Lung (tissue), 12 donors: ENCODE results near the gene ZBTB44. TPM values are rescaled to one million over a fixed set of nuclear protein-coding genes. Genes with fewer than 3 reads are reported as not detected.
A peak's percentile ranks its signal among the peaks of the same experiment; 100 is the strongest.

Source experiments
- ATAC-seq: fragments of 200-7000 bp; cut with Tn5 transposase; one replicate; pipeline ENCODE4 v1.9.1; 2020; ENCODE audit warnings: moderate number of reproducible peaks; ENCODE audit not compliant: insufficient read depth, low FRiP score
- DNase-seq, 3 donors: peaks; one replicate each; pipeline ENCODE4 v3.0.0-alpha.2; 2013 to 2017
- H3K27ac ChIP-seq, 2 donors: one replicate each; pipeline ENCODE4 v1.5.1; 2013; ENCODE audit warnings: mild to moderate bottlenecking in 2 of 2, moderate library complexity in 2 of 2, control low read depth in 1 of 2, inconsistent platforms in 1 of 2, low read depth in 1 of 2, low read length in 1 of 2
- H3K27me3 ChIP-seq, 3 donors: one replicate each; pipeline ENCODE4 v1.5.1; 2013; ENCODE audit warnings: low read length in 2 of 3; ENCODE audit not compliant: control insufficient read depth in 3 of 3, insufficient read depth in 3 of 3
- H3K36me3 ChIP-seq, 4 donors: one replicate each; pipeline ENCODE4 v1.5.1; 2013; ENCODE audit warnings: low read length in 4 of 4, mild to moderate bottlenecking in 1 of 4, moderate library complexity in 1 of 4; ENCODE audit not compliant: control insufficient read depth in 4 of 4, insufficient read depth in 4 of 4
- H3K4me1 ChIP-seq, 5 donors: one replicate each; pipeline ENCODE4 v1.5.1; 2013; ENCODE audit warnings: low read length in 5 of 5, mild to moderate bottlenecking in 2 of 5, moderate library complexity in 1 of 5; ENCODE audit not compliant: control insufficient read depth in 5 of 5, insufficient read depth in 5 of 5
- H3K4me3 ChIP-seq: one replicate; pipeline ENCODE4 v1.5.1; 2013; ENCODE audit warnings: mild to moderate bottlenecking, control low read depth, moderate library complexity
- H3K9ac ChIP-seq, 2 donors: one replicate each; pipeline ENCODE4 v1.5.1; 2013; ENCODE audit warnings: low read length in 2 of 2, control low read depth in 1 of 2; ENCODE audit not compliant: insufficient read depth in 1 of 2
- H3K9me3 ChIP-seq, 4 donors: one replicate each; pipeline ENCODE4 v1.5.1; 2013; ENCODE audit warnings: low read length in 3 of 4, mild to moderate bottlenecking in 1 of 4, moderate library complexity in 1 of 4; ENCODE audit not compliant: control insufficient read depth in 4 of 4, insufficient read depth in 3 of 4
- WGBS, 2 donors: extraction: QIAGEN DNeasy Blood & Tissue Kit; methylation state at CpG; one replicate each; pipeline ENCODE4 v1.1.7; 2013; 5-methylcytosine and 5-hydroxymethylcytosine counted together
- polyA plus RNA-seq, 2 donors: library from polyadenylated mRNA; stranded (reverse); fragments of 200-250 nt; gene quantifications; one replicate each; pipeline ENCODE4 v1.2.1, GENCODE V29; 2013
- total RNA-seq, 2 donors: library from RNA; depleted of rRNA in 1 of 2; stranded (reverse); fragments of >200 nt in 1 of 2; gene quantifications; one replicate each; pipeline ENCODE4 v1.2.1, GENCODE V29; 2014 to 2021
- TF ChIP-seq, protein P1 (sequence below): IDR thresholded peaks from 2 replicates; pipeline ENCODE4 v1.5.1; 2012; ENCODE audit warnings: mild to moderate bottlenecking; ENCODE audit errors: control extremely low read depth, extremely low read depth
- donor health status: control.
- donor health status: control.
- donor health status: Bipolar disorder and iron deficiency.
- donor health status: healthy.
- donor health status: DM: yes; HTN: yes; CAD: no.

ZBTB44 gene
- total and polyA plus RNA-seq, 4 donors = 8.6 to 72.7 (median 20.8) TPM

DNA sequence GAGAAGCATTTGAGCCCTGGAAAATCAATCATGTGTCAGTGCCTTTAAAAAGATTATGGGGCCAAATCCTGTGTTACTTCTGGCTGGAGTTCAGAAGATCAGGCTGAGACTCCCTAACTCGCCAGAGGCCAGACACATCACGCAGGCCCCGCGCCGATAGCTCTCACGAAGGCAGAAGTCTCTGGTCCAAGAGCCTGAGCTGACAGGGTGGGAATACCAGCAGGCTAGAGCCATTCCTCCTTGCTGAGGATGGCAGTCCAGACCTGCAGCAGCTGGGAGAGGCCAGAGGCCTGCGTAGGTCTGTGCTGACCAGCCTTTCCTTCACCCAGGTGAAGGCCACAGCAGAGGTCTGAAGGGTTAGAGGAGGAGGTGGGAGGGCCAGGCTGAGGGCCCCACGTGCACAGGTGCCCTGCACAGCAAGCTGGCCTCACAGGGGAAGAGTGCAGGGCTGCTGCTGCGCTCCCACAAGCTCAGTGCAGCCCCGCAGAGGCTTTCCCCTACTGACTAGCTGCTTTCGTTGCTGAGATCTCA, 102.2 kb downstream of the ZBTB44 start:
- H3K36me3 ChIP-seq = peaks cover 0 to 2% (median 0%) of the 10 kb centered on the region in 4 donors
- no peak overlapping the region for H3K27ac ChIP-seq
- no peak overlapping the region for H3K9ac ChIP-seq
- H3K4me1 ChIP-seq = no peaks in the 10 kb centered on the region
- H3K27me3 ChIP-seq = no peaks in the 10 kb centered on the region
- no peak for DNase-seq
- no peak overlapping the region for H3K4me3 ChIP-seq
- ATAC-seq = no peak
- no peaks in the 10 kb centered on the region for H3K9me3 ChIP-seq
- TF ChIP-seq, protein P1, sequence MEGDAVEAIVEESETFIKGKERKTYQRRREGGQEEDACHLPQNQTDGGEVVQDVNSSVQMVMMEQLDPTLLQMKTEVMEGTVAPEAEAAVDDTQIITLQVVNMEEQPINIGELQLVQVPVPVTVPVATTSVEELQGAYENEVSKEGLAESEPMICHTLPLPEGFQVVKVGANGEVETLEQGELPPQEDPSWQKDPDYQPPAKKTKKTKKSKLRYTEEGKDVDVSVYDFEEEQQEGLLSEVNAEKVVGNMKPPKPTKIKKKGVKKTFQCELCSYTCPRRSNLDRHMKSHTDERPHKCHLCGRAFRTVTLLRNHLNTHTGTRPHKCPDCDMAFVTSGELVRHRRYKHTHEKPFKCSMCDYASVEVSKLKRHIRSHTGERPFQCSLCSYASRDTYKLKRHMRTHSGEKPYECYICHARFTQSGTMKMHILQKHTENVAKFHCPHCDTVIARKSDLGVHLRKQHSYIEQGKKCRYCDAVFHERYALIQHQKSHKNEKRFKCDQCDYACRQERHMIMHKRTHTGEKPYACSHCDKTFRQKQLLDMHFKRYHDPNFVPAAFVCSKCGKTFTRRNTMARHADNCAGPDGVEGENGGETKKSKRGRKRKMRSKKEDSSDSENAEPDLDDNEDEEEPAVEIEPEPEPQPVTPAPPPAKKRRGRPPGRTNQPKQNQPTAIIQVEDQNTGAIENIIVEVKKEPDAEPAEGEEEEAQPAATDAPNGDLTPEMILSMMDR = no peak
- 76 to 82% methylated on average over 11 of the region's 11 CpGs for WGBS, 2 donors

DNA sequence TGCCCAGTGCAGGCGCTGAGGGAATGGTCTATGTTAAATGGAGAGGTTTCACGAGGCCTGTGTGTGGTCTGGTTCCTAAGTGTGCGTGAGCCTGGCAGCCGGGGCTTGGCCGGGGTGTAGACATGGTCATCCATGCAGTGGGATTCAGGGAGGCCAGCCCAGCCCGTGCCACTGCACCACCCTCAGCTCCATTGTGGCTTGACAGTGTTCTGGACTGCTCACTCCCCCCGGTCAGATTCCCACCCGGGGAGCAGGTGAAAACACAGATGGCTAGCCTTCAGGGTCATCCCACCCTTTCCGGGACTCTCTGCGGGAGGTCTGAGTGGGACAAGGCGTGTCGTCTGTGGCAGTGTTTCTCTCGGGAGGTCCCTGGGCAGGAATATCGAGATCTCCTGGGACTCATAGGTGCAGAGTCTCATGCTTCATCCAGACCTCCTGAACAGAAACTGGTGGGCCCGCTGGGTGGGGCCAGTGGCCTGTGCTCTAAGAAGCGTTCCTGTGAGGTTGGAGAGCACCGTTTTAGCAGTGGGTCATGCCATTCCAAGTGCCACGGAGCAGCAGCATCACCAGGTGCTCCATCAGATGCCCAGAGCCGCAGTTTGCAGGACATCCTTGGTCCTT, 102.8 kb downstream of the ZBTB44 start:
- no peak for ATAC-seq
- Histone ChIP-seq H3K27ac (no peak overlapping the region), H3K9ac (no peak overlapping the region), H3K4me1 (no peaks in the 10 kb centered on the region), H3K9me3 (no peaks in the 10 kb centered on the region), H3K36me3 (peaks cover 0 to 2% (median 0%) of the 10 kb centered on the region in 4 donors), H3K27me3 (no peaks in the 10 kb centered on the region), H3K4me3 (no peak overlapping the region)
- peak in 1 of 3 donors; percentile 5 for DNase-seq
- TF ChIP-seq, protein P1 = no peak
- 90 to 94% methylated on average over 19 of the region's 19 CpGs for WGBS, 2 donors

DNA sequence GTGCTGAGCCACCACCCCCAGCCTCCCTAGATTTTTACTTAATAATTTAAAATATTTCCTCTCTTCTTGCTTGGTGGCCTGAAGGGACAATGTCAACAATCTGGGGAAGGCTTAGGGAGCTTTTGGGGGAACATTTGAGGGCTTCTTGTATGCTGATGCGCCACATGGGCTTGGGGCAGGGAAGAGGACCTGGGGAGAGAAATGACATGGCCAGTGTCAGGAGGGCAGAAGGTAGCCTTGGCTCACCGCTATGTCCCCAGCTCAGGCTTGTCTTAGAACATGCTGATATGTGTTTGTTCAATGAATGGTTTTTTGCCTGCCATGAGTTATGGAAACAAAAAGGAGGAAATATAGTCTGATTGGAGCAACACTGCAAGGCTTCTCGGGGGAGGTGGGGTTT, 103.6 kb downstream of the ZBTB44 start:
- H3K9ac ChIP-seq = no peak overlapping the region
- no peaks in the 10 kb centered on the region for H3K9me3 ChIP-seq
- DNase-seq (no peak), ATAC-seq (no peak)
- TF ChIP-seq, protein P1 = no peak
- H3K36me3 ChIP-seq = peaks cover 0 to 2% (median 0%) of the 10 kb centered on the region in 4 donors
- no peaks in the 10 kb centered on the region for H3K27me3 ChIP-seq
- no peak overlapping the region for H3K4me3 ChIP-seq
- H3K27ac ChIP-seq = no peak overlapping the region
- H3K4me1 ChIP-seq = no peaks in the 10 kb centered on the region
- 88 to 91% methylated on average over 3 of the region's 3 CpGs for WGBS, 2 donors
